Astrocyte of the cerebellum (primary cell): ENCODE data around the gene ZNF296.

ENCODE experiments used
- DNase-seq: peaks from one replicate; pipeline ENCODE4 v3.0.0-alpha.2; 2011; ENCODE audit warnings: low read depth
- H3K4me3 ChIP-seq: 2 replicates; pipeline ENCODE4 v1.5.1; 2011; ENCODE audit warnings: mild to moderate bottlenecking, low read depth, low read length, moderate library complexity
- in situ Hi-C: cut with HindIII; loops from 2 replicates; pipeline ENCODE4 v1.10.0; 2017; ENCODE audit warnings: low sequenced_read_pairs
- TF ChIP-seq, protein P1 (sequence below): IDR thresholded peaks from 2 replicates; pipeline ENCODE4 v1.5.1; 2012; ENCODE audit warnings: low read length, low read depth, moderate library complexity, mild to moderate bottlenecking; ENCODE audit errors: missing control alignments

The ZNF296 gene

DNA sequence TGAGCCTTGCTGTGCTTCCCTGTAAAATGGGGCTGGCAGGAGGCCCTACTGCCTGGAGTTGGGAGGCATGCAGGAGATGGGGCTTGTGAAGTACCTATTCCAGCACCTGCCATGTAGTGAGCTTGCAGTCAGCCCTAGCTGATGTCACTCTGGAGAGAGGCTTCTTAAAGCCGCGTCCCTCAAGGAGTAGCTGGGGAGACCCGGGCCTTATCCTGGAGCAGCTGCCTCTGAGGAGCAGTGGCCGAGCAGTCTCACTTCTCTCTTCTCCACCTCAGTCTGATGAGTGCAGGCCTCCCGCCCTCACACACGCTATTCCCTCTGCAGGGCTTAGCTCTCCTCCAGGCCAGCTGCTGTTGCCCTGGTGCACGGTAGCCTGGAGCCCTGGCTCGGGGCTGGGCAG lies 19.4 kb downstream of the ZNF296 start:
- no peak for DNase-seq
- TF ChIP-seq, protein P1, sequence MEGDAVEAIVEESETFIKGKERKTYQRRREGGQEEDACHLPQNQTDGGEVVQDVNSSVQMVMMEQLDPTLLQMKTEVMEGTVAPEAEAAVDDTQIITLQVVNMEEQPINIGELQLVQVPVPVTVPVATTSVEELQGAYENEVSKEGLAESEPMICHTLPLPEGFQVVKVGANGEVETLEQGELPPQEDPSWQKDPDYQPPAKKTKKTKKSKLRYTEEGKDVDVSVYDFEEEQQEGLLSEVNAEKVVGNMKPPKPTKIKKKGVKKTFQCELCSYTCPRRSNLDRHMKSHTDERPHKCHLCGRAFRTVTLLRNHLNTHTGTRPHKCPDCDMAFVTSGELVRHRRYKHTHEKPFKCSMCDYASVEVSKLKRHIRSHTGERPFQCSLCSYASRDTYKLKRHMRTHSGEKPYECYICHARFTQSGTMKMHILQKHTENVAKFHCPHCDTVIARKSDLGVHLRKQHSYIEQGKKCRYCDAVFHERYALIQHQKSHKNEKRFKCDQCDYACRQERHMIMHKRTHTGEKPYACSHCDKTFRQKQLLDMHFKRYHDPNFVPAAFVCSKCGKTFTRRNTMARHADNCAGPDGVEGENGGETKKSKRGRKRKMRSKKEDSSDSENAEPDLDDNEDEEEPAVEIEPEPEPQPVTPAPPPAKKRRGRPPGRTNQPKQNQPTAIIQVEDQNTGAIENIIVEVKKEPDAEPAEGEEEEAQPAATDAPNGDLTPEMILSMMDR: no peak
- no peak overlapping the region for H3K4me3 ChIP-seq
- in situ Hi-C loops: no loop called here

DNA sequence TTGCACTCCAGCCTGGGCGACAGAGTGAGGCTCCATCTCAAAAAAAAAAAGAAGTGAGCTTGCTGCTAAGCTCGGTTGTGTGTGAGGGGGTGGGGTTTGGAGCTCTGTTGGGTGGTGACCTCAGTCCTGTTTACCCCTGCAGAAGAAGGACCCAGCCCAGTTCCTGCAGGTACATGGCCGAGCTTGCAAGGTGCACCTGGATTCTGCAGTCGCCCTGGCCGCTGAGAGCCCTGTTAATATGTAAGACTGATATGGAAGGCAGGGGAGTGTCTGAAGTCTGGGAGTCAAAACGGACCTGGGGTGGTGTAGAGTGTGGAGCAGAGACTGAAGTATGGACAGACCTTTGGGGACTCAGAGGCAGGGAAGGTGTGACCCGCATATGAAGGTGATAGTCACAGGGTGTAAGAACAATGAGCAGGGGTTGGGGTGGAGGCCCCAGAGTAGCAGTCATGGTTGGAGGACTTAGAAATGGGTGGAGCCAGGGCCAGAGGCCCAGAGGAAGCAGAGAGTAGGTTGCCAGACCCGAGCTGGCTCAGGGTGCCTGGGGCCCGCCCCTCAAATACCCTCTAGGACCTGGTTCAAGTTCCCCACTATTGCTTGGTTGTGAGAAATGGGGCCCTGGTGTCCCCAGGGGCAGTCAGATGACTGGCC lies 24.2 kb downstream of the ZNF296 start:
- TF ChIP-seq, protein P1: no peak
- DNase-seq: no peak
- no peak overlapping the region for H3K4me3 ChIP-seq
- in situ Hi-C loops: no loop called here

DNA sequence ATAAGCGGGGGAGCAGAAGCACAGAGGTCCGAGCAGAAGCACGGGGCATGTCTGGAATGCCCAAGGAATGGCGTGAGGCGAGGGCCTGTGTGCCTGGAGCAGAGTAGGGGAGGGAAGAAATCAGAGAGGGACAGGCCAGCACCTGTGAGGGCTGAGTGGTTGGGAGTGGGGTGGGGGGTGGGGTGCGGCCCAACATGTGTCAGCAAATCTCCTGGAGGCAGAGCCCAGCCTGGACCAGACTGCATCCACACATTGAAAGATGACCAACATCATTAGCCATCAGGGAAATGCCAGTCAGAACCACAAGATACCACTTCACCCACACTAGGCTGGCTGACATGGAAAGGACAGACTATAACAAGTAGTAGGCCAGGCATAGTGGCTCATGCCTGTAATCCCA lies 26.2 kb downstream of the ZNF296 start:
- TF ChIP-seq, protein P1: no peak
- no peak overlapping the region for H3K4me3 ChIP-seq
- no peak for DNase-seq
- in situ Hi-C loops: no loop called here

DNA sequence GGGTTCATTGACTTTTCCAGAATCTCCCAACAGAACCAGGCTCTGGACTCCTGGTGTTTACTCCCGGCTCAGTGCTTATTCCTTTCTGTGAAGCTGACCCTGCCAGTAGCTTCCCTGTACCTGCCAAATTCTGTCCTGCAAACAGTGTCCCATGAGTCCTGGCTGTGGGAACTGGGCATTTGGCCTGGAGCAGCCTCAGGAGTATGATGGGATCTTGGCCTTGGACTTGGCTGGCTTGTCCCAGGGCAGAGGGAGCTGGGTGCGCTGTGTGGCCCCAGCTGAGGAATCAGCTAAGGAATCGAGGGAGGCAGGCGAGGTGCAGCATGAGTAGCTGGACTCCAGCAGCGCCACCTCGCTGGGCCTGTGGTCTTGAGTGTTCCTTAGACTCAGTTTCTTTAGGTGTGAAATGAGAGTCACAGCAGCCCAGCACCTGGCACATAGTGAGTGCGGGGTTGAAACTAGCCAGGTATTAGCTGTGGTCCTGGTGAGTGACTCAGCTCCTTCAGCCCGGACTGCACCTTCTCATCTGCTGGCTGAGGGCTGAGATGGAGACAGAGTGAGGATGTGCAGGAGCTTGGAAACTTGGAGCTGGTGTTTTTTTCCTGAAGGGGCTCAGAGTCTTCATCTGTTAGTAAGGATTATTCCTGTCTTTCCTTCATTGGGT lies 27.1 kb downstream of the ZNF296 start:
- TF ChIP-seq, protein P1: no peak
- H3K4me3 ChIP-seq: no peak overlapping the region
- DNase-seq: no peak
- in situ Hi-C loops: no loop called here

DNA sequence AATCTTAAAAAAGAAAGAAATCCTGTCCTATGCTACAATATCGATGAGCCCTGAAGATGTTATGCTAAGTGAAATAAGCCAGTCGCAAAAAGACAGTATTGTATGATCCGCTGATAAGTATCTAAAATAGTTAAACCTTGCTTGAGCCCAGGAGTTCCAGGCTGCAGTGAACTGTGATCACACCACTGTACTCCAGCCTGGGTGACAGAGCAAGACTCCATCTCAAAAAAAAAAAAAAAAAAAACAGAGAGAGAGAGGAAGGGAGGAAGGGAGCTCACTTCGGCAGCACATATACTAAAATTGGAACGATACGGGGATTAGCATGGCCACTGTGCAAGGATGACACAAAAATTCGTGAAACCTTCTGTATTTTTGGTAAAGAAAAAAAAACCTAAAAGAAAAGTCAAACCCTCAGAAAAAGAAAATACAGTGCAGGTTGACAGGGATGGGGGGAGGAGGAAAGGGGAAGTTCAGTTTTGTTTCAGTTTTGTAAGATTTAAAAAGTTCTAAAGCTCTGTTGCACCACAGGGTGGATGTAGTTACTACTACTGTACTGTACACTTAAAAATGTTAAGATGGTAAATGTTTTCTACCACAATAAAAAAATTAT lies 29.0 kb downstream of the ZNF296 start:
- TF ChIP-seq, protein P1: no peak

DNA sequence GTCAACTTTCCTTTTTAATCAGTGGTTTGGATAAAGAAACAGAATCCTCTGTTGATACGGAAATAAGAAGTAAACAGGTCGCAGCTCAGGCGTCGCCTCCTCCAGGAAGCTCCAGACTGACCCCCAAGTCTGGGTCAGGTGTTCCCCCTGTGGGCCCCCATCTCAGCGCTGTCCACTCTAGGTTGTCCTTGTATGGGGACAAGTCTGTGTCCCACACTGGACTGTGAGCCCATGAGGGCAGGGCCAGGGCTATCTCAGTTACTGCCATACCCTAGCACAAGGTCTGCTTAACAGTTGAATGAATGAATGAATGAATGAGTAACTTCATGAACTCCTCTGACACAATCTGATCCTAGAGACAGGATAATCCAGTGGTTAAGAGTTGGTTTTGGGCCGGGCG lies 29.9 kb downstream of the ZNF296 start:
- no peak overlapping the region for H3K4me3 ChIP-seq
- DNase-seq: no peak
- TF ChIP-seq, protein P1: no peak
- in situ Hi-C loops: no loop called here

More for the DNA sequence above, 29.0 kb downstream of the ZNF296 start:
- no peak for DNase-seq
- in situ Hi-C loops: no loop called here
- H3K4me3 ChIP-seq: no peak overlapping the region
